Spinal cord (tissue), 10 donors: ENCODE measurements around the gene ZNF197. TPM values are rescaled to one million over a fixed set of nuclear protein-coding genes. Genes with fewer than 3 reads are reported as not detected.

Experiments used
- DNase-seq, 6 donors: peaks; one replicate each; pipeline versions ENCODE4 v3.0.0 to v3.0.0-alpha.2; 2013 to 2015; ENCODE audit warnings: low spot score in 6 of 6, low read depth in 4 of 6
- H3K27ac ChIP-seq: one replicate; pipeline ENCODE4 v1.5.1; 2013; ENCODE audit warnings: low read depth, low read length, control low read depth
- H3K27me3 ChIP-seq: one replicate; pipeline ENCODE4 v1.6.1; 2013; ENCODE audit warnings: low read length; ENCODE audit not compliant: control insufficient read depth, insufficient read depth
- H3K36me3 ChIP-seq: one replicate; pipeline ENCODE4 v1.6.1; 2013; ENCODE audit warnings: low read length; ENCODE audit not compliant: control insufficient read depth, insufficient read depth
- H3K4me1 ChIP-seq: one replicate; pipeline ENCODE4 v1.6.1; 2013; ENCODE audit warnings: low read length; ENCODE audit not compliant: control insufficient read depth, insufficient read depth
- H3K4me3 ChIP-seq: one replicate; pipeline ENCODE4 v1.5.1; 2013; ENCODE audit warnings: low read depth, low read length, control low read depth
- H3K9me3 ChIP-seq: one replicate; pipeline ENCODE4 v1.6.1; 2013; ENCODE audit warnings: low read length; ENCODE audit not compliant: control insufficient read depth, insufficient read depth
- WGBS: methylation state at CpG from one replicate; pipeline ENCODE4 v1.1.5; 2013; ENCODE audit warnings: missing lambda C conversion rate; ENCODE audit not compliant: insufficient coverage; 5-methylcytosine and 5-hydroxymethylcytosine counted together
- polyA plus RNA-seq, 2 donors: library from polyadenylated mRNA; unstranded; fragments of 120-200 nt; gene quantifications; one replicate each; pipeline ENCODE4 v1.2.1, GENCODE V29; 2013; ENCODE audit not compliant: insufficient read length in 2 of 2
- total RNA-seq, 2 donors: library from RNA; depleted of rRNA in 1 of 2; stranded (reverse); fragments of 120-200 nt in 1 of 2; fragments of >200 nt in 1 of 2; gene quantifications; one replicate each; pipeline versions ENCODE4 v1.2.3 to v1.2.4, GENCODE V29; 2013 to 2014
- donor health status: healthy.

ZNF197 gene
- total and polyA plus RNA-seq, 4 donors = 25.5 to 36.5 (median 30.6) TPM

GRCh38 chr3:44596621-44597020 is 28.2 kb upstream of the ZNF197 start:
- no CpG with 5 or more reads among the region's 1 CpG for WGBS
- no peaks in the 10 kb centered on the region for H3K27me3 ChIP-seq
- DNase-seq = no peak
- H3K36me3 ChIP-seq = peaks cover 11% of the 10 kb centered on the region
- no peak overlapping the region for H3K27ac ChIP-seq
- H3K4me1 ChIP-seq = no peaks in the 10 kb centered on the region
- no peak overlapping the region for H3K4me3 ChIP-seq
- H3K9me3 ChIP-seq = no peaks in the 10 kb centered on the region

- no peak overlapping the region for H3K4me3 ChIP-seq
- H3K4me1 ChIP-seq = no peaks in the 10 kb centered on the region
- no peaks in the 10 kb centered on the region for H3K9me3 ChIP-seq
- peaks cover 2% of the 10 kb centered on the region for H3K36me3 ChIP-seq
- WGBS = 100% methylated on average over 1 of the region's 2 CpGs
- DNase-seq = no peak
- H3K27ac ChIP-seq = no peak overlapping the region
- H3K27me3 ChIP-seq = no peaks in the 10 kb centered on the region
Measured at GRCh38 chr3:44601749-44602148, 23.1 kb upstream of the ZNF197 start.

- Histone ChIP-seq H3K9me3 (no peaks in the 10 kb centered on the region), H3K27ac (no peak overlapping the region), H3K4me3 (no peak overlapping the region), H3K4me1 (no peaks in the 10 kb centered on the region), H3K36me3 (no peaks in the 10 kb centered on the region), H3K27me3 (no peaks in the 10 kb centered on the region)
- DNase-seq = no peak
Measured at GRCh38 chr3:44612678-44613077, 12.2 kb upstream of the ZNF197 start.

- H3K27me3 ChIP-seq = no peaks in the 10 kb centered on the region
- H3K36me3 ChIP-seq = peaks cover 30% of the 10 kb centered on the region
- peaks cover 5% of the 10 kb centered on the region for H3K4me1 ChIP-seq
- no peak overlapping the region for H3K27ac ChIP-seq
- H3K9me3 ChIP-seq = no peaks in the 10 kb centered on the region
- WGBS = 51% methylated on average over 2 of the region's 2 CpGs
- DNase-seq = no peak
- no peak overlapping the region for H3K4me3 ChIP-seq
Measured at GRCh38 chr3:44628716-44629115, 3.9 kb downstream of the ZNF197 start.

GRCh38 chr3:44632193-44632592 is 7.4 kb downstream of the ZNF197 start:
- Histone ChIP-seq H3K9me3 (no peaks in the 10 kb centered on the region), H3K4me1 (peaks cover 3% of the 10 kb centered on the region), H3K27me3 (no peaks in the 10 kb centered on the region), H3K27ac (no peak overlapping the region), H3K4me3 (no peak overlapping the region), H3K36me3 (peaks cover 35% of the 10 kb centered on the region)
- 89% methylated on average over 1 of the region's 3 CpGs for WGBS
- DNase-seq = no peak

GRCh38 chr3:44642337-44642736 is 17.5 kb downstream of the ZNF197 start:
- H3K27me3 ChIP-seq = no peaks in the 10 kb centered on the region
- H3K9me3 ChIP-seq = no peaks in the 10 kb centered on the region
- H3K27ac ChIP-seq = no peak overlapping the region
- WGBS = no CpG with 5 or more reads among the region's 4 CpGs
- no peak for DNase-seq
- no peak overlapping the region for H3K4me3 ChIP-seq
- H3K36me3 ChIP-seq = peaks cover 34% of the 10 kb centered on the region
- no peaks in the 10 kb centered on the region for H3K4me1 ChIP-seq

- Histone ChIP-seq H3K4me1 (no peaks in the 10 kb centered on the region), H3K27me3 (no peaks in the 10 kb centered on the region), H3K27ac (no peak overlapping the region), H3K36me3 (peaks cover 34% of the 10 kb centered on the region), H3K9me3 (no peaks in the 10 kb centered on the region), H3K4me3 (no peak overlapping the region)
- WGBS = 60% methylated on average over 1 of the region's 4 CpGs
- DNase-seq = no peak
Measured at GRCh38 chr3:44643024-44643423, 18.2 kb downstream of the ZNF197 start.

GRCh38 chr3:44647771-44648170 is 22.9 kb downstream of the ZNF197 start:
- WGBS = no CpG with 5 or more reads among the region's 1 CpG
- Histone ChIP-seq H3K4me1 (peaks cover 6% of the 10 kb centered on the region), H3K9me3 (no peaks in the 10 kb centered on the region), H3K4me3 (no peak overlapping the region), H3K36me3 (peaks cover 34% of the 10 kb centered on the region), H3K27ac (no peak overlapping the region), H3K27me3 (no peaks in the 10 kb centered on the region)
- DNase-seq = no peak

GRCh38 chr3:44648564-44649229 is 23.9 kb downstream of the ZNF197 start, which contains the start of gene ZNF35:
ZNF35 (plus strand) TSS chr3:44648732; CDS start chr3:44651068, 2,336 bp downstream.
- WGBS = under 1% methylated on average over 37 of the region's 37 CpGs

GRCh38 chr3:44649709-44650108 is 24.9 kb downstream of the ZNF197 start:
- no peak overlapping the region for H3K4me3 ChIP-seq
- H3K4me1 ChIP-seq = peaks cover 6% of the 10 kb centered on the region
- WGBS = 100% methylated on average over 1 of the region's 1 CpG
- H3K27me3 ChIP-seq = no peaks in the 10 kb centered on the region
- peaks cover 30% of the 10 kb centered on the region for H3K36me3 ChIP-seq
- DNase-seq = no peak
- no peaks in the 10 kb centered on the region for H3K9me3 ChIP-seq
- H3K27ac ChIP-seq = no peak overlapping the region

More at GRCh38 chr3:44648564-44649229, 23.9 kb downstream of the ZNF197 start, which contains the start of gene ZNF35:
- Histone ChIP-seq H3K27ac (peak within 1 kb of the TSS; percentile 68), H3K36me3 (peaks cover 32% of the 10 kb centered on the region), H3K4me3 (peak within 1 kb of the TSS; percentile 95), H3K27me3 (no peaks in the 10 kb centered on the region), H3K4me1 (peaks cover 6% of the 10 kb centered on the region), H3K9me3 (no peaks in the 10 kb centered on the region)
- peak; percentile 41 to 95 (median 74) for DNase-seq
